GM18508 (cell line): ENCODE results near the gene PTPN14.
"Not testable (repeated sequence)": the region's sequence is repeated elsewhere in the genome, so short reads cannot be mapped to it uniquely, and the experiment has no call there.

ENCODE experiments used
- ATAC-seq: cut with Tn5 transposase; IDR thresholded peaks from one replicate; pipeline ENCODE4 v1.9.1; 2021; ENCODE audit warnings: moderate number of reproducible peaks; ENCODE audit not compliant: insufficient read depth, unreplicated experiment

PTPN14 gene

DNA sequence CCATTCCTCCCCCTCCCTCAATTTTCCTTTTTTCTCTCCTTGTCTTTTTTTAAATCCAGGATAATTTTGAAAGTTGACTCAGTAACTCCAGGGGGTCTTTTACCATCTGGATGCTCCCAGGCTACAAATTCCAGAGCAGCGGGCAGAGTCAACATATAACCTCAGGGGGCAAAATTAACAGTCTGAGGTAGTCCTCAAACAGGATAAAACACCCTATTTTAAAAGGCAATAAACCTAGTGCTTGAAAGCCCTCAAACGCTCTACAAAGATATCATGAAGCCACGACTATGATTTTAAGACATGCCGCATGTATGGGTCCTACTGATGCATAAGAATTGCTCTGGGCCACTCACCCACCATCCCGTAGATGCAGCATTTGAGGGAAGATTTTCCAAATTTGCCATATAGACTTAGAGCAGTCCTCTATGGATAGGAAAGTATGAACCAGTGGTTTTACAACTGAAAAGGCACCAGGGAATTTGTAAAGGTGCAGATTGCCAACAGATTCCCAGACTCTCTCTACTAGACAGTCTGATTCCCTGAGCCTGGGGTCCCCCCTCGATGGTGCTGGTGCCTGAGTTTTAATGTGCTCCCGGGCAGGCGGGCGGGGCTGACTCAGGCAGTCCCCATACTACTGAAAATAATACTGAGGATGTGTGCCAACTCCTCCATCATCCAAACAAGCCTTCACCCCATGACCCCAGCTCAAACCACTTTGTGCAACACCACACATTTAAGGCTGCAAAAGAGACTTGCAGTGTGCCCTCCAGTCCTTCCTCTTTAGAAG is 37.2 kb downstream of the PTPN14 start:
- ATAC-seq = no peak

DNA sequence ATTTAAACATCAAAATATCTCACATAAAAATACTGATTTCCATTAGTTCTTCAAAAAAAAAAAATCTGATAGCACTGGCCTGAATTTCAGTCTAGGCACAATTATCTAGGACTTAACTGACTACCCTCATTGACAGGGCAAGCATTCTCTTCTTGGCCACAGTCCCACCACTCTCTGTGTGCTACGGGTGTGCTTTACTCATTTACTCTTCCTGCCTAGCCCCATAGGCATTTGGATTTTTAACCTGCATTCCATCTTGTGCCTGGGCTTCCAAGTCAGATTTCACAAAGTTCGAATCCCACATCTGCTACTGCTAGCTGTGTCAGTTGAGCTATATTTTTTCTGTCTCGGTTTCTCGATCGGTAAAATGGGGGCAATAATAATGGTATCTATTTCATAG is 38.0 kb downstream of the PTPN14 start:
- ATAC-seq = no peak

DNA sequence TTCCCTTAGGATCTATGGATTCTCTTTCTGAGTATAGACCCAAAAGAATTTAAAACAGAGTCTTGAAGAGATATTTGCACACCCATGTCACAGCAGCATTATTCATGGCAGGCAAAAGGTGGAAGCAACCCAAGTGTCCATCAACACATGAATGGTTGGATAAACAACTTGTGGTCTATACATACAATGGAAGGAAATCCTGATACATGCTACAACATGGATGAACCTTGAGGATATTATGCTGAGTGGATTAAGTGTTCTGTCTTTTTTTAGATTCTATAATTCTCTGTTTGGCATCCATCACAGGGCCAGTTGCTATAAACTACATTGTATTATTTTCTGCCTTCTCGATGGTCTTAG is 39.8 kb downstream of the PTPN14 start:
- ATAC-seq = no peak

DNA sequence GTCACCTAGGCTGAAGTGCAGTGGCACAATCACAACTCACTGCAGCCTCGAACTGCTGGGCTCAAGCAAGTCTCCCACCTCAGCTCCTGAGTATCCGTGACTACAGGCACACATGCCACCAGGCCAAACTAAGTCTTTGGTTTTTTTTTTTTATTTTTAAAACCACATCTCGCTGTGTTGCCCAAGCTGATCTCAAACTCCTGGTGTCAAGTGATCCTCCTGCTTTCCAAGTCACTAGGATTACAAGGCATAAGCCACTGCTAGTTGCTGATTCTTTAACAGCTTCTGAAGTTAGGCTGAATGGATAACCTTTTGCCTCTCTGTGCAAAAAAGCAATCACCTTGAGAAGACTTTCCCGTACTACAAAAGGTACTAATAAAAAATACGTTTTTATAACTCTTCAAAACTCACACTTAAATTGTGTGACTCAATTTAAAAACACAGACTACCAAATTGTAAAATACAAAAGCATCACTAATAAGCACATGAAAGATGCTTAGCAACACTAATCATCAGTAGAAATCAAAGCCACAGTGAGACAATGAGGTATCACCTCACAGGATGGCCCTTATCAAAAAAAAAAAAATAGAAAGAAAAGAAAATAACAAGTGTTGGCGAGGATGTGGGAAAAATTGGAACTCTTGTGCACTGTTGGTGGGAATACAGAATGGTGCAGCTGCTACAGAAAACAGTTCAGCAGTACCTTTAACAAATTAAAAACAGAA is 40.3 kb downstream of the PTPN14 start:
- ATAC-seq = no peak

DNA sequence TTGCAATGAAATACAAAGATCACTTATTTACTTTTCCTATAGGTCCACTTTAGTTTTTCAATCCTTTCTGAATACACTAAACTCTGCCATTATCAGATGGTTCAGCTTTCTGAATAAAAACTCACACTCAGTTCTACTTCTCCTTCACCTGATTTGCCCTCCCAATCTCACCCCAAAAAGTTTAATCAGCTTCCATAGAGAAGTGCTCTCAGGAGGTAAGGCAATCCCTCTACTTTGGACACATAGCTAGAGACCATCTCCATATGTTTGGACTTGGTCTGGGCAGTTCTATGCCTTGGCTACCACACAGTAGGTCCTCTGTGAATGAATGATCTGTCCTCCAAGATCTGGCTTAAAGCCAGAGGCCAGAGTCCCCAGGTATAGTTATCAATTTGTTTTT is 40.9 kb downstream of the PTPN14 start:
- no peak for ATAC-seq

DNA sequence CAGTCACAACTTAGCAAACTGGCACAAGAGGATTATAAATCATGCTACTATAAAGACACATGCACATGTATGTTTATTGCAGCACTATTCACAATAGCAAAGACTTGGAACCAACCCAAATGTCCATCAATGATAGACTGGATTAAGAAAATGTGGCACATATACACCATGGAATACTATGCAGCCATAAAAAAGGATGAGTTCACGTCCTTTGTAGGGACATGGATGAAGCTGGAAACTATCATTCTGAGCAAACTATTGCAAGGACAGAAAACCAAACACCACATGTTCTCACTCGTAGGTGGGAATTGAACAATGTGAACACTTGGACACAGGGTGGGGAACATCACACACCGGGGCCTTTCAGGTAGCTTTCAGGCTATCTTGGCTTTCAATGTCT is 41.8 kb downstream of the PTPN14 start:
- not testable (repeated sequence) for ATAC-seq

DNA sequence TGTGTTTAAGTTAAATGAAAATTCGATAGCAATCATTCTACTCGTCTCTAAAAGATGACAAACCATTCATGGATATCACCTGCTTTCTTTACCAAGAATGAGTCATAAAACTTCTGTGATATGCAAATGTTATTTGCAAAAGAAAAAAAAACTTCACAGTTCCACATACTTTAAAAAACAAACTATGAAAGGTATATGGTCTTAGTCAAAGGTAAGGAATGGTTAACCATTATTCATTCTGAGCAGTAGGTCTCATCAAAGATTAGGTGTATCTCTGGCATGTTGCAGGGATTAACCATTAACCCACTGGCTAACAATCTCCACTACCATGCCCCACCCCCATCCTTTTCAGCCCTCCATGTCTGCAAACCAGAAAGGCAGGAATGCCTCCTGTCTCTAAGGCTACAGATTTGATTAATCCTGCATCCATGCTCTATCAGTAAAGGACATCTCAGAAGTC is 44.4 kb downstream of the PTPN14 start:
- peak; percentile 89 for ATAC-seq

DNA sequence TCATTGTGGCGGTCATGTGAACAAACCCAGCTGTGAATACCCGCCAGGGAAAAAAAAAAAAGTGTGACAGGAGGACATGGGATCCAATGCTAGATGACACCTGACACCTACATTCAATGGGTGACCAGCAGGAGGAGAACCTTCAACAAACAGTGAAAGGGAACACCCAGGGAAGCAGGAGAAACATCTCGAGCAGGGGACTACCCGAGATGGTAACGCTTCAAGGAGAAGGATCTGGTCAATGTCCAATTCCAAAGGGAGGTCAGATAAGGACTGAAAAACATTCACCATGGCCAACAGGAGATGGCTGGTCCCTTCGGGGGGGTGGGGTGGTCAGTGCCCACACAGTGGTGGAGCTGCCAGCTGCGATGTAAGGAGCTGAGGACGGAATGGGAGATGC is 46.3 kb downstream of the PTPN14 start:
- no peak for ATAC-seq

DNA sequence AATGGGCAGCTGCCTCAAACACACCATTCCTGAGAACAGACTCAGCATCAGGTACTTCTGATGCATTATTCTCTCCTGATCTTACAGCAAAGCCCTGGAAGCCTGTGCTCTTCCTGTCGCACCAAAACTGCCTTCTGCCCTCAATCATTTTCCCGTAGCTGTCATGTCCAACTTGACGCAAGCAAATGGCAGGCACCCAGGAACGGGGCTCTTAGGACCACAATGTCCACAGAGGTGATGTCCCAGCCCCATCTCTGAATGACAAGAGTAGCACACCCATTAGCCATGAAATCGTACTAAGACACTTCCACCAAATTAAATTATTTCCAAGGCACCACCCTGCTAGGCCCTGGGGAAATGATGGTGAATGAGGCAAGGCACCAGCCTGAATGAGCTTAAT is 47.1 kb downstream of the PTPN14 start:
- no peak for ATAC-seq

DNA sequence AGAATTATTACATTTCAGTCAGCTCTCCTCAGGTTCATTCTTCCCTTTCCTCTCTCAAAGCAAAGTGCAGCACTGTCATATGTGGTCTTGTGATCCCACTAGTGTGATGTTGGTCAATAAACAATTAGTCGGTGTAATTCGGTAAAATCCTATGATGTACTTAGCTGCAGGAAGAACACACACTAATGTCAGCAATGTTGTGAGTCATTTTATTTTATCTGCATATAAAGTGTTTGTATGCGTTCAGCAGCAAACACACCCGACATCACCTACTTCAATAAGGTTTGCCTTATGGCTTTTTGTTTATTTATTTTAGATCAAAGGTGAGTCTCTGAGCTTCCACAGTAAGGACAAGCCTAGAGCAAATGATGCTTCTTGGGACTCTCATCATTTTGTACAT is 47.8 kb downstream of the PTPN14 start:
- no peak for ATAC-seq

DNA sequence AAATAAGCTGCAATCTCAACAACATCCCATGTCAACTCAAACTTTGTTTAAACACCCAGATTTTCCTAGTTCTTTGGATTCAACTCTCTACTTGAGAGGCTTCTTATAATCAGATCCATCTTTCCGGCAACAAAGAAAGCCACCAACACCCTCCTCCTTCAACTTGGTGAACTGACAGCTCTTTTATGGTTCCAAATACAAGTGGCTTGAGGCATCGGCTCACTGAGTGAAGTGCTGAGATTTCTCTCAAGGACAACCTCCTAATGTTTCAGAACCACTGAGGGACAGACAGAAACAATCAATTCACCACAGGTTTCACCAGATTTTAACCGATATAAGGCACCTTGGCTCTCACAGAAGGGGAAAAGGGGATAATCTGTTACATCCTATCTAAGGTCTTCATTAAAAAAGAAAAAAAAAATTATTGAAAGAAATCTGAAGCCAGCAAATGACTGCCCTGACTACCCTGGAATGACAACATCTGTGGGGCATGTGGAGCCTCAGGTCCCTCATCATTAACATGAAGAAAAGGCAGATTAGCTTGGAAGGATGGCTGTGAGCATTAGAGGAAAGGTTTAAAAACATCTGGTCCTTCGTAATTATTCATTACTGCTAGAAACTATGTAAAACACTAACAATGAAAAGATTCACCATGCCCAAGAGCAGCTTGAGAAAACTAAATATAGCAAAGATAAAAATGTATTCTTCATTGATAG is 50.9 kb downstream of the PTPN14 start:
- ATAC-seq = no peak

DNA sequence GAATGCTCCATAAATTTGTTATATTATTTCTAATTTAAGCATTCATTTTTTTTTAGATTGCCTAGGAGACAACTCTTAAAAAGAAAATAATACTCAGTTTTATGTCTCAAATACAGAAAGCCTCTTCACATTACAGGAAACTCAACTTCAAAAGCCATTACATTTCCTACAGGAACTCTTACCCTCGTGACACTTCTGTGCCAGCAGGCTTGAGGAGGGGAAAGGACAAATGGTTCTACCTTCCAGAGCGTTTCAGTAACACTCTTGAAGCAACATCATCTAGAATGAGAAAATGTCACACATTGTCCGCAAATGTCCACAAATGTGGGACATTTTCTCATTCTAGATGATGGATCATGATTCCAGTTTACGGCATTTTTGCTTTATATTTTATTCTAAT is 51.7 kb downstream of the PTPN14 start:
- no peak for ATAC-seq

DNA sequence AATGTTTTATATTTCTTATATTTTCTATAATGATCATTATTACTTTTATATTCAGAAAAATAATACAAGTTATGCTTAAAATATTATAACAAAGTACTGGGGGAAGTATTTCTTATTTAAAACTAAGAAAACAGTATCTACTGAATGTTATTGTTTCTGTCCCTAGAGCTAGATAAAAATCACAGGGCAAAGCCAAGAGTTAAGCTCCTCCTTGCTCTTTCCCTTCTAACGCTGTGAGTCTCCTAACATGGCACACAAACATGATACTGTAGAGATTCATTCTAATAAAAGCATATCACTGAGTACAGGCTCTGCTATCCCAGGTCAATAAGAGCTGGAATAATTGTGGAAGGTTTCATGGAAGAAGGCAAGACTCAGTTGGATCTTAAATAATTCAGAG is 53.4 kb downstream of the PTPN14 start:
- no peak for ATAC-seq

DNA sequence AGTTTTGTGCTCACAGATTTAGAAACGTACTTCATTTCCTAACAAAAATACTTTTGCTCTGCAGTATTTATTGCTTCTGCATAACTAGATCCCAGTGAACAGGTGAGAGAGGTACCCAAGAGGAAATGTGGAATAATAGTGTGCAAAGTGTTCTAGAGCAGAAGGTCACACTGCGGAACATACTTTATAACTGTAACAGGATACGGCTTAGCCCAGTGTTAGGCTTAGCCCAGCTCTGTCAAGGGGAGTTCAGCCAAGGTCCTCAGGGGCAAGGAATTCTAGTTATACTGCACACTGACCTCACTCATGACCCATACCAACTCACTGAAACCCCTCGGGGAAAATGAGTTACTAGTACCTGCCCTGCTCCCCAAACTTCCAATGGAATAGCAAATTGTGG is 55.3 kb downstream of the PTPN14 start:
- ATAC-seq = no peak

DNA sequence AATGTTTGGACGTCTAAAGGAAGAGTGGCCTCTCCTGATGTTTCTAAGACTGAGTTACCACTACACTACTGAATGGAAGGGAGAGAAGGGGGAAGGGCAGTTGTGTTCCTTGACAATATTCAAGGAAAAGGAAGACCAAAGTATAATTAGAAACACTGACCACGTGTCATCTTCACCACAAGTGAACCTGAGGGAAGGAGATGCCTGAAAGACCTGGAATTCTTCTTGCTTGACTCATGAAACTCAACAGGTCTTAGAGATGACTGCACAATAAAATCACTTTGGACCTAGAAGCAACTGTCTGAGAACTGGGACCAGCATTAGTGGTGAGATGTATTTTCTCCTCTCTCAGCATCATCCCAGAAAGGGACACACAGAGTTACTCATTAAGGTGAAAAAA is 56.7 kb downstream of the PTPN14 start:
- ATAC-seq = no peak

DNA sequence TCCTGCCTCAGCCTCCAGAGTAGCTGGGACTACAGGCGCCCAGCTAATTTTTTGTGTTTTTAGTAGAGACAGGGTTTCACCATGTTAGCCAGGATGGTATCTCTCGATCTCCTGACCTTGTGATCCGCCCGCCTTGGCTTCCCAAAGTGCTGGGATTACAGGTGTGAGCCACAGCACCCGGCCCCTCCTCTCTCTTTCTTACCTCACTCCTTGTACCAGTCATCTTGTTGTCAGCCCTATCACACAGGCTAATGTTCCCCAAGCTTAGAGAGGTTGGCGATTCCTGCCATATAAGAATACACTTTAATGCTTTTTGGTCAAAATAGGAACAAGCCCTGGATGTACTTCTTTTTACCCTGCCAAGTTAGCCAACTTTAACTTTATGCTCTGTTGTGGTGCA is 57.2 kb downstream of the PTPN14 start:
- ATAC-seq = not testable (repeated sequence)

DNA sequence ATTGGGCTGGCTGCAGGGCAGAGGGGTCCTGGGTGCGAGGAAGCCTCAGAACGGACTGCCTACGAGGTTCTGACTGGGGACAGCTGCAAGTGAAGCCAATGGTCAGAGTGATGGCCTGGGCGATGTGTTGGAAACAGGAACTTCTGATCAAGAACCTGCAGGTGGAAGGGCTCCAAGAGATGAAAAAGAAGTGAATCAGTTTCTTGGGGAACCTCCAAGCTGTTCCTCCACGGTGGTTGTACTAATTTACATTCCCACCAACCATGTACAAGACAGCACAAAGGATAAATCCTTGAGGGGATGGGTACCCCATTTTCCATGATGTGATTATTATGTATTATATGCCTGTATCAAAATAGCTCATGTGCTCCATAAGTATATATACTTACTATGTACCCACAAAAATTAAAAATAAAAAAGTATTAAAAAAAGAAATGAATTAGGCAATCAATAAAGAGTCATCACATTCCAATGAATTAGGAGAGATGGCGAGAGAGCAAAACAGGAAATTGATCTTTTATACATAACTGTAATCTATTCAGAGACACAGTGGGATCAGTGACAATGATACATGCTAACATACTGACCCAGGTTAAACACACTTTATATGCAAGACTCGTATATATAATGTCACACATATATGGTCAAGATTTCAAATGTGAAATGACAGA is 58.1 kb downstream of the PTPN14 start:
- no peak for ATAC-seq

DNA sequence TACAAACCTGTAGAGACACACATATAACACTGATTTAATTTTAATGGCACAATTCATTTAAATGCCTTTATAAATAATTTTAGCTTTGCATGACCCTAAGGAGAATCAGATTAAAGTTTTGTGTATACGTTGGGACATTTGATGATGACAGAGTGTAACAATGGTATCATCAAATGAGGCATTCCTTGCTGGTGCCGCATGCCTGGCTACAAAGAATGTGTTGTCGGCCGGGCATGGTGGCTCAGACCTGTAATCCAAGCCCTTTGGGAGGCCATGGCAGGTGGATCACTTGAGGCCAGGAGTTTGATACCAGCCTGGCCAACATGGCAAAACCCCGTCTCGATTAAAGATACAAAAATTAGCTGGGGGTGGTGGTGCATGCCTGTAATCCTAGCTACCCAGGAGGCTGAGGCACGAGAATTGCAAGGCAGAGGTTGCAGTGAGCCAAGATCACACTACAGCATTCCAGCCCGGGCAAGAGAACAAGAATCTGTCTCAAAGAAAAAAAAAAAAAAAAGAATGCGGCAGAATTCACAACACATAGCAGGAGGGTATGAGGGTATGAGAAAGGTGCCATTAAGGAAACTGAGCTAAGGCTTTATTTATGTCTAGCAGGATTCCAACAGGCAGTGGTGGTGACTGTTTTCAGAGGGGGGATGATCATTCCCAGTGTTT is 58.9 kb downstream of the PTPN14 start:
- ATAC-seq = no peak

DNA sequence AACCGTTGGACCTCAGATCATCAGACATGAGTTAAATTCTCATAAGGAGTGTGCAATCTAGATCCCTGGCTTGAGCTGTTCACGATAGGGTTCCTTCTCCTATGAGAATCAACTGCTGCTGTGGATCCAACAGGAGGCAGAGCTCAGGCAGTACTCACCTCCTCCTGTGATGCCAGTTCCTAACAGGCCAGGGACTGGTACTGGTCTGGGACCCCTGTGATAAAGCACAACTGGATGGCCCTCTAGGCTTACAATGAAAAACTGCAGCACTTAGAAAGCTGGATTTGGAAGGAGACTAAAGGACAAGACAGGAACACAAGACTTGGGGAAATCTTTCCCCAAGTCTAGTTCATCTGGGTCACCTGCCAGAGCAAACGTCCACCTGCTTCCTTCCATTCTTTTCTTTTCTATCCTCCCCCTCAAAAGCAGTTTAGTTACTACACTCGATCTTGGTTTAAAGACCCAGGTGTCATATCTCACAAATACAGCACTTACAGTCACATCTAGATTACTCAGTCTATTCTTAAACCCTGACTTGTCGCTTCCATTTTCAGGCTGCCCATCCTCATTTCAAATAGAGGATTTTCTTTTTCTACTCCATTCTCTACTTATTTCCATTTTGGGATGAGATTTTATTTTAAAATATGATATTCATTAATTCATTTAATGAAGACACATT is 59.8 kb downstream of the PTPN14 start:
- no peak for ATAC-seq

DNA sequence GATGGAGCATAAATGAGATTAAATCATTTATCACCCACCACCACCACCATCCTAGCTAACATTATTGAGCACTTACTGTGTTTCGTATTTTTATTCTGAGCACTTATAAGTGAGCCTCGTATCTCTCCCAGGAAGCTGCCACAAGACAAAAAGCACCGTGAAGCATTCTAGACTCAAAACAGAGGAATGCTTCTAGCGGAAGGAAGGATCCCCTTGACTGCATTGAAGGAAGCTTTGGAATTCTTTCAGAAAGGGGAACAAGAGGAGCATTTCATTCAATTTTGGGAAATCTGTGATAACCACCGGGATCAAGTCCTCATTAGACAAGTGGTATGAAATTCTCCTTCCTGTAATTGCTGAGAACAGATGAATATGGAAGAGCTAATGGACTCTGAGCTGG is 66.3 kb downstream of the PTPN14 start:
- no peak for ATAC-seq
